ENCODE results near the gene SLC39A3.

Gene SLC39A3

DNA sequence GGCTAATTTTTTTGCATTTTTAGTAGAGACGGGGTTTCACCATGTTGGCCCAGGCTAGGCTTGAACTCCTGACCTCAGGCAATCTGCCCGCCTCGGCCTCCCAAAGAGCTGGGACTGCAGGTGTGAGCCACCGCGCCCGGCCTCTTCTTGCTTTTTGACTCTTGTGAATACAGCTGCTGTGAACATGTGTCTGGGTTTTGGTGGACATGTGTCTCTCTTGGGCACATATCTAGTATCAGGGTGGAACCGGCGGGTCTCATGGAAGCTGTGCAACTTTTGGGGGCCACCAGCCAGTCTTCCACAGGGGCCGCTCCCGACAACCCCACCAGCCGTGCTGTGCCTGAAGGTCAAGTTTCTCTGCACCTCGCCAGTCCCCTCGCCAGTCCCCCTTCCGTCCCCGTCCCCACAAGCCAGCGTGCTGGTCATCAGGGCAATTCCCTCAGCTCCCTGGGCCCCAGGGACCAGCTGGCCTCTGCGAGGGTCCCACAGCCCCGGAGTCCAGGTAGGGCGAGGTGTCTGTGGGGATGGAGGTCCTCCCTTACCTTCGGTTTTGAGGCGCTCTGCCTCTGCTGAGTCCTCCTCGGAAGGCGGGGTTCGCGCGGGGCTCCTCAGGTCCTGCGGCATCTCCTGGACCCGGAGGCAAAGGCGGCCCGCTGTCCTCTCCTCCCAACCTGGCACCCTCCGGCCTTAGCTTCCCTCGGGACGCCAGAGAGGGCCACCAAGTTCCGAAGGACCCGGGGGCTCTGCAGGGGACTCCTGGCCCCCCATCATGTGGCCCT is 27.0 kb upstream of the SLC39A3 start:
- H3K36me3 ChIP-seq (ENCODE audit: control insufficient read depth, insufficient read depth, low read length) = peaks cover 81% of the 10 kb centered on the region

DNA sequence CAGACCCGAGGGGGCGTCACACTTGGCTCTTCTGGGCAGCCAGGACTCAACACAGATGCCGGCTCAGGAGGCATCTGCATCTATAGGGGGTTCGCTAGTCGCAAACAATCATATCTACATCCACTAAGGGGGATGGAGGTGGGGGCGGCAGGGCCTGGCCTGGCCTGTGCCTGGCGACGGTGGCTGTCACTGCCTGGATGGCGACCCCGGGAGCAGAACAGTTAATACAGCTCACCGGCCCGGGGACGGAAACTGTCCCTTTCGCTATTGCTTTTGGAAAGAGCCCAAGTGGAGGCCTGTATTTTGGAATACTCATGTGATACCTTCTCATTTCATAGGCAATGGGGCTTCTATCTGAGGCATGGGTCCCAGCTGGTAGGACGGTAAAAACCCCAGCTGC is 25.6 kb upstream of the SLC39A3 start:
- H3K36me3 ChIP-seq (ENCODE audit: control insufficient read depth, insufficient read depth, low read length) = peaks cover 86% of the 10 kb centered on the region
- no peaks in the 10 kb centered on the region for H3K4me1 ChIP-seq (ENCODE audit: control insufficient read depth, insufficient read depth, low read length)
- no peak overlapping the region for H3K9ac ChIP-seq (ENCODE audit: low read depth, low read length)
- H3K4me3 ChIP-seq (ENCODE audit: low read depth, low read length) = no peak overlapping the region
- no peak overlapping the region for H3K27ac ChIP-seq (ENCODE audit: low read depth, low read length)
- H3K9me3 ChIP-seq (ENCODE audit: control insufficient read depth, insufficient read depth, low read length) = no peaks in the 10 kb centered on the region
- H3K27me3 ChIP-seq (ENCODE audit: control insufficient read depth, insufficient read depth, low read length) = no peaks in the 10 kb centered on the region

More for the DNA sequence above, 27.0 kb upstream of the SLC39A3 start:
- Histone ChIP-seq H3K9me3 (ENCODE audit: control insufficient read depth, insufficient read depth, low read length) (no peaks in the 10 kb centered on the region), H3K4me3 (ENCODE audit: low read depth, low read length) (no peak overlapping the region), H3K27ac (ENCODE audit: low read depth, low read length) (no peak overlapping the region), H3K27me3 (ENCODE audit: control insufficient read depth, insufficient read depth, low read length) (no peaks in the 10 kb centered on the region), H3K9ac (ENCODE audit: low read depth, low read length) (no peak overlapping the region), H3K4me1 (ENCODE audit: control insufficient read depth, insufficient read depth, low read length) (no peaks in the 10 kb centered on the region)

DNA sequence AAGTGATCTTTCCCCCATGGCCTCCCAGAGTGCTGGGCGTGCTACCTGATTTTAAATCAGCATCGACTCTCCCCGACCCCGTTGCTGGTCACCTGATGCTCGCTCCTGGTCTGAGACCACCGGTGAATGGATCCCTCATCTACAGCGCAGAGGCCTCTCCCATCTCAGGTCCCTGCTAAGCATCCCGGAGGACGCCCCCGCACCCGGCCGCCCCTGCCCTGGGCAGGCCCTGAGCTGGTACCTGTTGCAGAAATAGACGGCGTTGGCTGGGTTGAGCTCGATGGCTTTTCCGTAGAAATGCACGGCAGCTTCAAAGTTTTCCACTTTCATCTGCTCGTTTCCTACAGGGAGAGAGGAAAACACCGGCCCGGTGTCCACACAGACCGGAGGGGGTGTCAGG is 25.1 kb upstream of the SLC39A3 start:
- Histone ChIP-seq H3K27me3 (ENCODE audit: control insufficient read depth, insufficient read depth, low read length) (no peaks in the 10 kb centered on the region), H3K9me3 (ENCODE audit: control insufficient read depth, insufficient read depth, low read length) (no peaks in the 10 kb centered on the region), H3K9ac (ENCODE audit: low read depth, low read length) (no peak overlapping the region), H3K4me1 (ENCODE audit: control insufficient read depth, insufficient read depth, low read length) (no peaks in the 10 kb centered on the region), H3K36me3 (ENCODE audit: control insufficient read depth, insufficient read depth, low read length) (peaks cover 86% of the 10 kb centered on the region), H3K27ac (ENCODE audit: low read depth, low read length) (no peak overlapping the region), H3K4me3 (ENCODE audit: low read depth, low read length) (no peak overlapping the region)

DNA sequence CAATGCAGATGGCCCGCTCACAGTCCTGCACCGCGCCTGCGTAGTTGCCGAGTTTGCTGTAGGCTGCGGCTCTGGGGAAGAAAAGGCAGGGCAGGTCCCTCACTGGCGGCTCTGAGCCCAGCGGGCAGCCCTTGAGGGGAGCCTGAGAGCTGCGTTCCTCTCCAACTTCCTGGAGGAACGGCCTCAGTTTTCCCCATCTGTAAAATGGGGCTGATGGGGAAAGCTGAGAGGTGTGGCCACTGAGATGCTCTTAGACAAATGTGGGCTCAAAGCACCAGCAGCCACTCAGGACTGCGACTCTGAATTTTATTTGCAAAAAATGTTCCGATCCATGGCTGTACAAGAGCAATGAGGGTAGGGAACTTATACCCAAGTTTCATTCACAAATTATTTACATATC is 23.9 kb upstream of the SLC39A3 start:
- Histone ChIP-seq H3K4me3 (ENCODE audit: low read depth, low read length) (no peak overlapping the region), H3K36me3 (ENCODE audit: control insufficient read depth, insufficient read depth, low read length) (peaks cover 92% of the 10 kb centered on the region), H3K4me1 (ENCODE audit: control insufficient read depth, insufficient read depth, low read length) (no peaks in the 10 kb centered on the region)

DNA sequence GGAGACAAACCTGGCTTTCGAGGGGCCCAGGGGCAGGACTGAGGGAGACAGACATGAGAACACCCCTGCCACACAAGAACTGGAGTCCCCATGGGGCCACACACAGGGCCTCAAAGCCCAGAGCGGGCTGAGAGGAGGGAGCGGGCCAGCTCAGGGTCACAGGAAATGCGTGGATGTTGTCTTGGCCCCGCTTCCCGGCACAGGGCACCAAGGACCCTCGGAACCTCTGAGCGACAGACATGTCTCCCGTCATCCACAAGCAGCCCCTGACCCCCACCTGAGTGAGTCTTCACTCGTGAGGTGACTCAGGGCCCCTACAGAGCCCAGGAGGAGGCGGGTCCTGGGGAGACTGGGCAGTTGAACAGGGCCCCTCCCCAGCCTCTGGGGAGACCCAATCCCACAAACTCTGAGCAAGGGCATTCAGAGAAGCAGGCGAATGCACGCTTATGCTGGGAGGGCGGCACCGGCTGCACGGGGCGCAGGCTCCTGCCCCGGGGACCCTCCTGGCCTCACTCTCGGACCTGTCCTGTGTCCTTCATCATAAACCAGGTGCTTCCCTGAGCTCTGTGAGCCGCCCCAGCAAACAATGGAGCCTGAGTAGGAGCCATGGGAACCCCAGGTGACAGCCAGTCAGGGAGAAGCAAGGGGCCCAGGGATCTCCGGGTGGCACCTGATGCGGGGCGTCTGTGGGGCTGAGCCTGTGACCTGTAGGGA is 23.1 kb upstream of the SLC39A3 start:
- Histone ChIP-seq H3K36me3 (ENCODE audit: control insufficient read depth, insufficient read depth, low read length) (peaks cover 90% of the 10 kb centered on the region), H3K27ac (ENCODE audit: low read depth, low read length) (no peak overlapping the region)

More for the DNA sequence above, 23.9 kb upstream of the SLC39A3 start:
- Histone ChIP-seq H3K27me3 (ENCODE audit: control insufficient read depth, insufficient read depth, low read length) (no peaks in the 10 kb centered on the region), H3K9me3 (ENCODE audit: control insufficient read depth, insufficient read depth, low read length) (no peaks in the 10 kb centered on the region), H3K27ac (ENCODE audit: low read depth, low read length) (no peak overlapping the region), H3K9ac (ENCODE audit: low read depth, low read length) (no peak overlapping the region)

DNA sequence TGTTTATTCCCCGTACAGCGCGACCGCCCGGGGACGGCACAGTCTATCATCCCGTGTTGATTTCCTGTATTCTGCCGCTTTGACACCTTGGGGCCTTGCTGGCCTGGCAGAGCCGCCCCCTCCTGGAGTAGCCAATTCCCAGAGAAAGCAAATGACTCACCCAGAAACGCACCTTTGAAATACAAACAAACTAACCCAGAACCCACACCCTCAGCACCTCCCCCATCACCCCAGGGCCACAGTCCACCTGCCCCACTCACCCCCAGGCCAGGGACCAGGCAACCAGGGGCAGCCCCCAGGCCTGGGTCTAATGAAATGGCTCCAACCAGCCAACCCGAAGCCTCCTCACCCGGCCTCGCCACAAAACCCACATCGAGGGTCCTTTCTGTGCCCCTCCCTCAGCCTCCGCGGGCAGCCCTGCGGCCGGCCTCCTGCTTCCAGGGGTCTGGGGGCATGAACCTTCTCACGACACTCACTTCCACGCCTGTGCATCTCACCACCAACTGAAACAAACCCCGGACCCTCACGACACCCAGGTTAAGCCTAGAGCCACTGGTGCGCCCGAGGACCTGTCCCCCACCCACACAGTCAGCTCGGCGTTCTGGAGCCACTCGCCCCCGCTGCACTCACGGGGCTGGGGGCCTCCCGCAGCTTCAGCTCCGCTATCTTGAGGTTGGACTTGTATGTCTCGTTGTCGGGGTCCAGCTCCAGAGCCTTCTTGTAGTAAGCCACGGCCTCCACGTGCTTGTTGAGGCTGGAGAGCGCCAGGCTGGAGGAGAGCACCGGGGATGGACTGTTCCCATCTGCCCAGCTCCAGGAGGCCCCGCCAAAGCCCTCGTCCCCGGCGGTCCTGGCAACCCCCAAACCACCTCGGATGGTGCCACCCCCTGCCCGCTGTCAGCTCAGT is 22.3 kb upstream of the SLC39A3 start:
- Histone ChIP-seq H3K36me3 (ENCODE audit: control insufficient read depth, insufficient read depth, low read length) (peaks cover 91% of the 10 kb centered on the region), H3K27me3 (ENCODE audit: control insufficient read depth, insufficient read depth, low read length) (no peaks in the 10 kb centered on the region), H3K4me1 (ENCODE audit: control insufficient read depth, insufficient read depth, low read length) (no peaks in the 10 kb centered on the region), H3K4me3 (ENCODE audit: low read depth, low read length) (no peak overlapping the region), H3K27ac (ENCODE audit: low read depth, low read length) (no peak overlapping the region), H3K9ac (ENCODE audit: low read depth, low read length) (no peak overlapping the region), H3K9me3 (ENCODE audit: control insufficient read depth, insufficient read depth, low read length) (no peaks in the 10 kb centered on the region)

More for the DNA sequence above, 23.1 kb upstream of the SLC39A3 start:
- no peaks in the 10 kb centered on the region for H3K4me1 ChIP-seq (ENCODE audit: control insufficient read depth, insufficient read depth, low read length)
- H3K9ac ChIP-seq (ENCODE audit: low read depth, low read length) = no peak overlapping the region
- H3K9me3 ChIP-seq (ENCODE audit: control insufficient read depth, insufficient read depth, low read length) = no peaks in the 10 kb centered on the region
- H3K27me3 ChIP-seq (ENCODE audit: control insufficient read depth, insufficient read depth, low read length) = no peaks in the 10 kb centered on the region
- no peak overlapping the region for H3K4me3 ChIP-seq (ENCODE audit: low read depth, low read length)

DNA sequence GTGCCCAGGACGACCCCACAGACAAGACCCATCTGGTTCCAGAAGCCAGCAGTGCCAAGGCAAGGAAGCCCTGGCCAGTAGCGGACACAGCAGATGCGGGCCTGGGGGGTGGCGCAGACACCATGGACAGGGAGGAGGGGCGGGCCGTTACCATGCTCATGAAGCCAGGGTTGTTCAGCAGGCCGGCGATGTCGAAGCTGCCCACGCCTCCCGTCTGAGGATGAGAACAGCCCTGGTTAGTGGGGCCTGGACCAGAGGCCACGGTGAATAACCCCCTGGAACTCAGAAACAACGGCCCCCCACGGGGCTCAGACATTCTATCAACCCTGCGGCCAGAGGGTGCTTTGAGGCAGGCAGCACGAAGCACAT is 21.5 kb upstream of the SLC39A3 start:
- H3K4me3 ChIP-seq (ENCODE audit: low read depth, low read length) = no peak overlapping the region
- no peak overlapping the region for H3K27ac ChIP-seq (ENCODE audit: low read depth, low read length)
- H3K36me3 ChIP-seq (ENCODE audit: control insufficient read depth, insufficient read depth, low read length) = peaks cover 91% of the 10 kb centered on the region
- H3K4me1 ChIP-seq (ENCODE audit: control insufficient read depth, insufficient read depth, low read length) = no peaks in the 10 kb centered on the region
- no peaks in the 10 kb centered on the region for H3K27me3 ChIP-seq (ENCODE audit: control insufficient read depth, insufficient read depth, low read length)
- no peaks in the 10 kb centered on the region for H3K9me3 ChIP-seq (ENCODE audit: control insufficient read depth, insufficient read depth, low read length)
- no peak overlapping the region for H3K9ac ChIP-seq (ENCODE audit: low read depth, low read length)

DNA sequence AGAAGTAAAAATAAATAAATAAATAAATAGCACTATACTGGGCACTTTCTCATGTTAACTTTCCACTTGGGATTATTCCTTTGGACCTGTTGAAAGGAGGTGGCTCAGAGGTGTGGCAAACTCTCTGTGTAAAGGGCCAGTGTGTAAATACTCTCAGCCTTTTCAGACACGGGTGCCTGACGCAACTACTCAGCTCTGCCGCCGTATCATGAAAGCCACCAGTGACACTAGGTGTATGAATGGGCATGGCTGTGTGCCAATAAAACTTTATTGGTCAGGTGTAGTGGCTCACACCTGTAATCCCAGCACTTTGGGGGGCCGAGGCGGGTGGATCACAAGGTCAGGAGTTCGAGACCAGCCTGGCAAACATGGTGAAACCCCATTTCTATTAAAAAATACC is 20.1 kb upstream of the SLC39A3 start:
- no peaks in the 10 kb centered on the region for H3K27me3 ChIP-seq (ENCODE audit: control insufficient read depth, insufficient read depth, low read length)
- H3K36me3 ChIP-seq (ENCODE audit: control insufficient read depth, insufficient read depth, low read length) = peaks cover 90% of the 10 kb centered on the region
- no peak overlapping the region for H3K9ac ChIP-seq (ENCODE audit: low read depth, low read length)
- H3K9me3 ChIP-seq (ENCODE audit: control insufficient read depth, insufficient read depth, low read length) = no peaks in the 10 kb centered on the region
- no peak overlapping the region for H3K27ac ChIP-seq (ENCODE audit: low read depth, low read length)
- H3K4me3 ChIP-seq (ENCODE audit: low read depth, low read length) = no peak overlapping the region
- H3K4me1 ChIP-seq (ENCODE audit: control insufficient read depth, insufficient read depth, low read length) = no peaks in the 10 kb centered on the region

DNA sequence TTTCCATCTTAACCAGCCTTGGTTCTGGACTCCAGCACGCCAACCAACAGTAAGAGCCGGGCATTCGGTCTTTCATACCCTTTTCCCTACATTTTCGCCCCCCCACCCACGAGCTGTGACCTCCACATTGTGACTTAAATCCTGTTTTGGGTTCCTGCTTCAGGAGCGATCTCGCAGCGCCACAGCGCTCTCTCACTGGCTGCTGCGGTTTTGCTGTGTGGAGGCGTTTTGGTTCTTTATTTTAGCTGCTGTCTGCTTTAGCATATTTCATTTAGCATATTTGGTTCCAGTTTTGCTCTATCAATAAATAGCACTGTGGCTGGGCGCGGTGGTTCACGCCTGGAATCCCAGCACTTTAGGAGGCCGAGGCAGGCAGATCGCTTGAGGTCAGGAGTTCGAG is 19.5 kb upstream of the SLC39A3 start:
- H3K4me3 ChIP-seq (ENCODE audit: low read depth, low read length) = no peak overlapping the region
- no peaks in the 10 kb centered on the region for H3K9me3 ChIP-seq (ENCODE audit: control insufficient read depth, insufficient read depth, low read length)
- no peaks in the 10 kb centered on the region for H3K4me1 ChIP-seq (ENCODE audit: control insufficient read depth, insufficient read depth, low read length)
- no peak overlapping the region for H3K9ac ChIP-seq (ENCODE audit: low read depth, low read length)
- no peaks in the 10 kb centered on the region for H3K27me3 ChIP-seq (ENCODE audit: control insufficient read depth, insufficient read depth, low read length)
- peaks cover 90% of the 10 kb centered on the region for H3K36me3 ChIP-seq (ENCODE audit: control insufficient read depth, insufficient read depth, low read length)
- H3K27ac ChIP-seq (ENCODE audit: low read depth, low read length) = no peak overlapping the region

DNA sequence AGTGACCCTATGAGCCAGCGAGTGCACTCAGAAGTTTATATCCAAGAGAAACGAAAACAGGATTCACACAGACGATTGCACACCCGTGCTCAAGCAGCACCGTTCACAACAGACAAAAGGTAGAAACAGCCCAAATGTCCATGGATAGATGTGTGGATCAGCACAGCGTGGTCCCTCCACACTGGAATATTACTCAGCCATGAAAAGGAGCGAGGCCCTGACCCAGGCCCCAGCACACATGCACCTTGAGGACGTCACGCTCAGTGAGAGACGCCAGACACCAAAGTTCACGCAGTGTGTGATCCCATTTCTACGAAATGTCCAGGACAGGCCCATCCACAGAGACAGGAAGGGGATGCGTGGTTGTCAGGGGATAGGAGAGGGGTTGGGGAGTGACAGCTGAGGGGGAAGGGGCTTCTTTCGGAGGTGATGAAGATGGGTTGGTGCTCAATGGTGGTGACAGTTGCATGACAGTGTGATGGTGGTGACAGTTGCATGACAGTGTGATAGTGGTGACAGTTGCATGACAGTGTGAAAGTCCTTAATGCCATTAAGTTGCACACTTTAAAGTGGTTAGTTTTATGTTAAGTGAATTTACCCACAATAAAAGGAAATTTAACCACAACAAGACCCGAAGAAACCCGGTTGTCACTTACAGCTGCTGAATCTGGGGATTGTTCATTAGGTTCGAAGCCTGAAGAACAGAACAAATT is 18.9 kb upstream of the SLC39A3 start:
- H3K4me1 ChIP-seq (ENCODE audit: control insufficient read depth, insufficient read depth, low read length) = no peaks in the 10 kb centered on the region
- H3K27ac ChIP-seq (ENCODE audit: low read depth, low read length) = no peak overlapping the region
- H3K9ac ChIP-seq (ENCODE audit: low read depth, low read length) = no peak overlapping the region
- H3K4me3 ChIP-seq (ENCODE audit: low read depth, low read length) = no peak overlapping the region
- peaks cover 90% of the 10 kb centered on the region for H3K36me3 ChIP-seq (ENCODE audit: control insufficient read depth, insufficient read depth, low read length)
- no peaks in the 10 kb centered on the region for H3K27me3 ChIP-seq (ENCODE audit: control insufficient read depth, insufficient read depth, low read length)
- no peaks in the 10 kb centered on the region for H3K9me3 ChIP-seq (ENCODE audit: control insufficient read depth, insufficient read depth, low read length)
